ENCODE results near the gene DENND5B.

Gene DENND5B

DNA sequence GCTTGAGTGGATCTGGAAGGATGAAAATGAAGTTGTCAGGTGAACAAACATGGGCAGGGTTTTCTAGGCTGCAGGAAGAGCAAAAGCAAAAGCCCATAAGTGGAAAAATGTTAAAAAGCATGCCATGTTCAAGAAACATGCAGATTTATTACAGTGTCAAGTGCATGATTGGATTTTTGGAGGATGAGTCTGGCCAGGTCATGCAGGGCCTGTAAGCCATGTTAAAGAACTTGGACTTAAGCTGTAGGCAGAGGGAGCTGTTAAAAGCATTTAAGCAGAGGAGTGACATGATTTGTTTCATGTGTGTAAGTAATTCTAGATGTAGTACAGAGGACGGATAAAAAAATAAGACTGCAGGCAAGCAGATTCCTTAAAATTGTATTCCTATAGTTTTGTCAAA lies 248.7 kb downstream of the DENND5B start:
- no peak for DNase-seq (ENCODE audit: extremely low spot score)
- TF ChIP-seq, protein P1, sequence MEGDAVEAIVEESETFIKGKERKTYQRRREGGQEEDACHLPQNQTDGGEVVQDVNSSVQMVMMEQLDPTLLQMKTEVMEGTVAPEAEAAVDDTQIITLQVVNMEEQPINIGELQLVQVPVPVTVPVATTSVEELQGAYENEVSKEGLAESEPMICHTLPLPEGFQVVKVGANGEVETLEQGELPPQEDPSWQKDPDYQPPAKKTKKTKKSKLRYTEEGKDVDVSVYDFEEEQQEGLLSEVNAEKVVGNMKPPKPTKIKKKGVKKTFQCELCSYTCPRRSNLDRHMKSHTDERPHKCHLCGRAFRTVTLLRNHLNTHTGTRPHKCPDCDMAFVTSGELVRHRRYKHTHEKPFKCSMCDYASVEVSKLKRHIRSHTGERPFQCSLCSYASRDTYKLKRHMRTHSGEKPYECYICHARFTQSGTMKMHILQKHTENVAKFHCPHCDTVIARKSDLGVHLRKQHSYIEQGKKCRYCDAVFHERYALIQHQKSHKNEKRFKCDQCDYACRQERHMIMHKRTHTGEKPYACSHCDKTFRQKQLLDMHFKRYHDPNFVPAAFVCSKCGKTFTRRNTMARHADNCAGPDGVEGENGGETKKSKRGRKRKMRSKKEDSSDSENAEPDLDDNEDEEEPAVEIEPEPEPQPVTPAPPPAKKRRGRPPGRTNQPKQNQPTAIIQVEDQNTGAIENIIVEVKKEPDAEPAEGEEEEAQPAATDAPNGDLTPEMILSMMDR (IDR thresholded peaks at IDR 0.05; ENCODE audit: control extremely low read depth, extremely low read depth, low read depth, missing control alignments) = no peak
- ChIA-PET CTCF (interaction anchor here (1.1 kb wide), 1 partner anchor 21 kb away, joined by 5 read pairs; no protein-coding TSS in a partner anchor), POLR2A (no interaction called here)

DNA sequence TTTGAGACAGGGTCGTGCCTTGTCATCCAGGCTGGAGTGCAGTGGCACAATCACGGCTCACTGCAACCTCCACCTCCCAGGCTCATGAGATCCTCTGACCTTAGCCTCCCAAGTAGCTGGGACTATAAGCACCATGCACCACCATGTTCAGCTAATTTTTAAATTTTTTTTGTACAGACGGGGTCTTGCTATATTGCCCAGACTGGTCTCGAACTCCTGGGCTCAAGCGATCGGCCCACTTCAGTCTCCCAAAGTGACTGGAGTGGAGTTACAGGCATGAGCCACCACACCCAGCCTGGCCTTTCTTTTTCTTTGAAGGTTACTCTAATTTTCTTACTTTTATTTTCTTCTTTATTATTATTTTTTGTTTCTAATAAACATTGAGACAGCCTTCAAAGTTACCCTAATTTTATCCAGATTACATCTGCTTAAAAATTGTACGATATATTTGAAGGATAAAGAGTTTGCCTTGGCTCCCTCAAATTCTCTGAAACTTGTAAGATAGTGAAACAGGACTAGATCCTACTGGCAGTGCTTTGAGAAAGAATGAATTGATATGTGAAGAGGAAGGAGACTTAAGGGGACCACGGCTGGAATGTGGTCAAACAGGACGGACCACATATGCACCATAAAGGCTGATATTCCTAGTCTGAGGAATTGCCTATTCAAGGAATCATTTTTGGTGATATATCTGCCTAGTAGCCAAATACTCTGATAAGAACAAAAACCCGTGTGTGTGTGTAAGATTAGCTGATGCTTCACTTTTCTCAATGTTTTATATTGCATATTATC lies 250.9 kb downstream of the DENND5B start:
- ChIA-PET CTCF (interaction anchor here (1.0 to 1.6 kb wide), 2 partner anchors 22 to 24 kb away, joined by 3 read pairs; no protein-coding TSS in a partner anchor), POLR2A (no interaction called here)
- no peak for DNase-seq (ENCODE audit: extremely low spot score)
- TF ChIP-seq, protein P1 (IDR thresholded peaks at IDR 0.05; ENCODE audit: control extremely low read depth, extremely low read depth, low read depth, missing control alignments) = no peak

- ChIA-PET CTCF (interaction anchor here (0.6 to 1.3 kb wide), 4 partner anchors 14 to 315 kb away, joined by 3 read pairs; no protein-coding TSS in a partner anchor), POLR2A (no interaction called here)
- no peak for DNase-seq (ENCODE audit: extremely low spot score)
- TF ChIP-seq, protein P1 (IDR thresholded peaks at IDR 0.05; ENCODE audit: control extremely low read depth, extremely low read depth, low read depth, missing control alignments) = no peak
These were observed 253.0 kb downstream of the DENND5B start for GRCh38 chr12:31337952-31338351.

Data from GM10248 (cell line).